Dedifferentiated amniotic fluid mesenchymal stem cell (primary cell): Measurements from ENCODE around the gene CD2AP.
A peak's percentile ranks its signal among the peaks of the same experiment; 100 is the strongest.
"Not testable (repeated sequence)": the region's sequence is repeated elsewhere in the genome, so short reads cannot be mapped to it uniquely, and the experiment has no call there.

Source experiments
- DNase-seq: peaks from one replicate; pipeline ENCODE4 v3.0.0-alpha.2; 2016; ENCODE audit errors: extremely low spot score

The CD2AP gene

DNA sequence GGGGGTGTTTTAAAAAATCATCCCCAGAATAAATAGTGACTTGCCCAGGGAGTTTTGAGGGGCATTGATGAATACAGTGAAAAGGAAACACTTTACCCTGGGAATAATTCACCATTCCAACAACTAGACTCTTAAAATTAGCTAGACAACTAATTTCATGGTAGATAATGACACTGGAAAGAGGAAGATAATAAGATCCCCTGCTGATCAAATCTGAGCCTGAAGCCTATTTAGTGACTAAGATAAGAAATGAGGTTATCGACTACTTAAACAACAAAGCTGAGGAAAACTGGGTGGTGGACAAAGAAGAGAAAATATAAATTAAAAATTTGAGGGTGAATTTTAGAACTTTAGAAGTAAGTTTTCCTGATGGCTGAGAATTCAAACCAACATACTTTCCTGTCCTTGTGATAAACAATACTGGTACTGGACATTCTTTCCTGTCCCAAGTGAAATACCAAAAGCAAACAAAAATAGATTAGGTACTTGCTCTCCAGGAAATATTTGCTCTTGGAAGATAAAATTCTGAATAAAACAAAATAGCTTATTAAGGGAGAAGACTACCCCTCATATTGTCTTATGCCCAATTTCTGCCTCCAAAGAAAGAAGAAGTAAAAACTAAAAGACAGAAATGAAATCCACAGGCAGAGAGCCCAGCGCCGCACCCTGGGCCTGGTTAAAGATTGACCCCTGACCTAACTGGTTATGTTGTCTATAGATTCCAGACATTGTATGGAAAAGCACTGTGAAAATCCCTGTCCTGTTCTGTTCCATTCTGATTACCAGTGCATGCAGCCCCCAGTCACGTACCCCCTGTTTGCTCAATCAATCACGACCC, 156.8 kb downstream of the CD2AP start:
- DNase-seq: no peak

DNA sequence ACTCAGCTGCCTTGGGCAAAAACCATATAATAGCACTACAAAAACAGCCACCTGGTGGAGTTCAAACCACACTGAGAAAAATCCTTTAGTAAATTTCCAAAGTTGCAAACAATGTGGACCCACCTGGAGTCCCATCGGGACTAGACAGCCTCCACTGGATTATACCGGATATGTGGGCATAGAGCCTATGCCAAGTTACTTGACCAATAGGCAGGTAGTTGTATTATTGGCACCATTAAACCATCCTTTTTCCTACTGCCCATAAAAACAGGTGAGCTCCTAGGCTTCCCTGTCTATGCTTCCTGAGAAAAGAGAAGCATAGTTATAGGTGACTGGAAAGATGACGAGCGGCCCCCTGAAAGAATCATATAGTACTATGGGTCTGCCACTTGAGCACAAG, 169.1 kb downstream of the CD2AP start:
- no peak for DNase-seq

DNA sequence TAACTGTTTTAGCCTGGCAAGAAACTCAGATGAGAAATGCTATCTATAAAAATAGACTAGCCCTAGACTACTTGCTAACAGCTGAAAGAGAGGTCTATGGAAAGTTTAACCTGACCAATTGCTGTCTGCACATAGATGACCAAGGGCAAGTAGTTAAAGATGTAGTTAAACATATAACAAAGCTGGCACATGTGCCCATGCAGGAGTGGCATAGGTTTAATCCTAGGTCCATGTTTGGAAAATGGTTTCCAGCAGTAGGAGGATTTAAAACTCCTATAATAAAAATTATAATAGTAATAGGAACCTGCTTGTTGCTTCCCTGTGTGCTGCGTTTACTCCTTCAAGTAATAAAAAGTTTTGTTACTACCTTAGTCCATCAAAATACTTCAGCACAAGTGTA, 169.6 kb downstream of the CD2AP start:
- no peak for DNase-seq

DNA sequence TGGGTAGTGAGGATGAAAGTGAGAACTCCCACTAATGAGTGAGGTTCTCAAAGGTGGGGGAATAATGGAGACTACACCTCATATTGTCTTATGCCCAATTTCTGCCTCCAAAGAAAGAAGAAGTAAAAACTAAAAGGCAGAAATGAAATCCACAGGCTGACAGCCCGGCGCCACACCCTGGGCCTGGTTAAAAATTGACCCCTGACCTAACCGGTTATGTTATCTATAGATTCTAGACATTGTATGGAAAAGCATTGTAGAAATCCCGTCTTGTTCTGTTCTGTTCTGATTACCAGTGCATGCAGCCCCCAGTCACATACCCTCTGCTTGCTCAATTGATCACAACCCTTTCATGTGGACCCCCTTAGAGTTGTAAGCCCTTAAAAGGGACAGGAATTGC, 170.0 kb downstream of the CD2AP start:
- DNase-seq: not testable (repeated sequence)

DNA sequence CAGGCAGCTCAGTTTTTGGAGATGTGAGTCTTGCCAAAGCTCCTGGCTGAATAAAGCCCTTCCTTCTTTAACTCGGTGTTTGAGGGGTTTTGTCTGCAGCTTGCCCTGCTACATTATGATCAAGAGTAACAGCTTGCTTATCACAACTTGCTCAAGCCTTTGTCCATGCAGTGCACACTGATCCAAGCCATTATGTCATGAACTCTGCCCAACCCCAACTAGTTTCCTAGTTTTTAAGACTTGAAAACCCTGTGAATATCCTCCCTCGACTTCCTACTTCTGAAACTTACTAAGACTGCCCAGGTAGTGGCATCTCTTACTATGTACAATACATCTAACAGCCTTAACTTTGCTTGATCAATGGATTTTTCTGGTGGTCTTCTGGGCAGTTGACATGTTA, 170.4 kb downstream of the CD2AP start:
- DNase-seq: no peak

DNA sequence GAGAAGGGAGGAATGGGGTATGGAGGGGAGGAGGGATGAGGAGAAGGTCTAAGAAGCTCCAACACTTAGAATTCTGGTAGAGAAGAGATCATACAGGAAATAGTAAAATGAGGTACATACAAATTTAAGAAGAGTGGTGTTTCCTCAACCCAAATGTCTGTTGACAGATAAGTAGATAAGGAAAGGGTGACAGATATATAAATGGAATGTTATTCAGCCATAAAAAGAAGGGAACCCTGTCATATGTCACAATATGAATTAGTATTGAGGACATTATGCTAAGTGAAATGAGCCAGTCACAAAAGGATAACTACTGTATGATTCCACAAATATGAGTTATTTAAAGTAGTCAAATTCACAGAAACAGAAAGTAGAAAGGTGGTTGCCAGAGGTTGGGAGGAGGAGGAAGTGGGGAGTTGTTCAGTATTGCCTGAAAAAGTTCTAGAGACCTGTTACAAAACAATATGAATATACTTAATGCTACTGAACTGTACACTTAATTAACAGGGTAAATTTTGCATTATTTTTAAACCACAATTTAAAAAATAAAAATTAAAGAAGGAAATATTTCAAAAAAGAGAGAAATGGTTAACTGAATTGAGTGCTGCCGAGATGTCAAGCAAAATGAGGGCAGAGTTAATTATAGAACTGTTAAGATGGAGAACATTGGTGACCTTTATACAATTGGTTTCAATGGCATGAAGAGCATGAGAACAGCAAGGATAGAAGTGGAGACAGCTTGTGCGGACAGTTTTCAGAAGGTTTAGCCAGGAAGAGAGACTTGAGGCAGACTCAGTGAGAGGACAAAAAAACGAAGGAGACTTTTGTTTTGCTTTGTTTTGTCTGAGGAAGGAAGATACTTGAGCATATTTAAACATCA, 173.2 kb downstream of the CD2AP start:
- DNase-seq: no peak

DNA sequence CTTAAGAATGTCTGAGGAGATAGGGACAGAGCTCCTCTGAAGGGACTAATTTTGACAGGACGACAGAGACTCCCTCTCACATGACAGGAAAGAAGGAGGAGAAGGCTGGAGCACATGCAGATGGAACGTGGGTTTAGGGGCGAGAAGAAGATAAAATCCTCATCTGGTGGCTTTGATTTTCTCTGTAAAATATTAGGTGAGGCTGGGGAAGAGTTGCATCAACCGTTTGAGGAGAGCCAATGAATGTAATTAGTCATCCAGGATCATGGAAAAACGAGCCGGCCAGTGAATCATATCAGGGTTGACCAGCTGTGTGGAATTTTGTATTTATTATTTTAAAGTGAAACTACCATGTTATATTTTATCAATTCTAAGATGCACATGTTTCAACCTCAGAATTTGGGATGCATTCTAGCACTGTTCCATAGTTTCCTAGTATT, 173.9 kb downstream of the CD2AP start:
- DNase-seq: peak; percentile 82

DNA sequence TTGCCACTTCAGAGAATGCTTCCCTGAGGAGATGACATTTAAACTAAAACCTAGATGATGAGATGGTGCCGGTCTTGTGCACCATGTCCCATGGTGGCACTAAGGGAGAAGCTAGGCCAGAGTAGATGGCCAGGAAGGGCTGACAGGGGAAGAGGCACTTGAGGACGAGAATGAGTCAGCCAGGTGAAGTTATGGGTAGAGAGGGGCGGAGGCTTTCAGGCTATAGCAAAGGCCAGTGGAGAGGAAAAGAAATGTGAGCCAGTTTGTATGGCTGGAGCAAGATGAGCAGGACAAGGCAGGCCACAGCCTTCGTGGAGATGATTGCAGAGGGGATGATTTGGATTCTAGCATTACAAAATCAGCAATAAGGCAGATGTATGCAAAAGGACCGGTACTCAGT, 176.1 kb downstream of the CD2AP start:
- no peak for DNase-seq

DNA sequence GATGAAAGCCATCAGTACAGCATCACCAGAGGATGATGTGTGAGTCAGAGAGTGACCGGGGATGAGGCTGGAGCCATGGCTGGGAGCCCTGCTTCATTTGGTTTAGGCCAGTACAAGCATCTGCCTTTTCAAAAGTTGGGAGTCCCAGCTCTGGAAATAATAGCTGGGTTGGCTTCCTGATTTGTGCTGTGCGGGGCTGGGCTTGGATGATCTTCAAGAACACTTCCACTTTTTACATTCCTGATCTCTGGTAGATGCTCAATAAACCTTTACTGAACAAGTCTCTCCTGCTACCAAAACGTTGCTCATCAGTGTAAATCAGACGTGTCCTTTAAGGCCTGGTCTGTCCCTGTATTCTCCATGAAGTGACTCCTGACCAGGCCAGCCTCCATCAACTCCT, 176.7 kb downstream of the CD2AP start:
- DNase-seq: no peak

DNA sequence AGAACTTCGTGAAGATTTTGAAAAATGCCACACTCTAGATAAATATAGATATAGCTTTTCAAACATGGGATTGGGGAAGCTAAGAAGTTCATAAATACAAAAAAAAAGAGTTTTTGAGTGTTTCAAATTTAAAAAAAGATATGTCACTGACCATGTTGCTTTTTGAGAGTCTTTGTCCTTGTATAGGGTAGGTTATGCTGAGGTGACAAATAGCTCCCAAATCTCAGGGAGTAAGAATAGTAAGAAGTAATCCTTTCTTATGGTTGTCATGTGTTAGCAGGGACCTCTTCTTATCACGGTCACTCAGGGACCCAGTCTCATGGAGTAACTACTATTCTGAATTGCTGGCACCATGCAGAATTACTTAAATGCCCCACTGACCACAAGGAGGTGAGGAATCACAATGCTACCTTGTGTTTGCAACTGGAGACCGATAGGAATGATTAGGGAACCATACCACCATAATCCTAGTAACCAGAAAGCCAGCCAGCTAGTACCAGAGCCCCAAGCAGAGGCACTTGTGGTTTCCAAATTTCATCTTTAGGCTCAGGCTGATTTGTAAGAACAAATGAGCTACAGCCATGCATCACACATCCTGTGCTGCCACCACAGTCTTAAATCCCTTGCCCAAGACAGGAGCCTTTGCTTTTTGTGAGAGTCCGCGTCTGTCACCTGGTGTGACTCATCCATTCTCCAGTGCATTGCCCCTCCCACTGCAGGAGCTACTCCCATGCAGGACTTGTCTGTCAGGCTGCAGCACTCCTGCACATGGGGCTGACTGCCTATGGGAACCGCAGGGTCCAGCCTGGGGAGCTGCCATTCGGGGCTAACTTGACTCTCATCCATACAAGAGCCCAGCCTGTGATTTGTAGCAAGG, 178.4 kb downstream of the CD2AP start:
- DNase-seq: peak; percentile 29

DNA sequence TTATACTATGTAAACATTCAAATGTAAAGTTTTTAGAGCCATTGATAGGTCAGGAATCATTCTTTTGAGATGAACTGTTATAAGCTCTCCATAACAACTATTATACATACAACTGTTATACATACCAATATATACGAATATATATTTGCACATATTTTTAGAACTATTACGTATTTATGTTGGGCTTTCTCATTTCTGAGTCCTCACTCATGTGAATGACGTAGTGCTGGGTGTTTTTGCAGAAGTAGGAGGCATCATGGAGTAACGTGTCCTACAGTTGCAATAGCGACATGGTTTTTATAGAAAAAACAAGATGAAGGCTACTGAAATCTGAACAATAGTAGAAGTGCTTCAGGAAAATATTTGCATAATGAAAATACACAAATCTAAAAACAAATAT, 184.4 kb downstream of the CD2AP start:
- DNase-seq: no peak

DNA sequence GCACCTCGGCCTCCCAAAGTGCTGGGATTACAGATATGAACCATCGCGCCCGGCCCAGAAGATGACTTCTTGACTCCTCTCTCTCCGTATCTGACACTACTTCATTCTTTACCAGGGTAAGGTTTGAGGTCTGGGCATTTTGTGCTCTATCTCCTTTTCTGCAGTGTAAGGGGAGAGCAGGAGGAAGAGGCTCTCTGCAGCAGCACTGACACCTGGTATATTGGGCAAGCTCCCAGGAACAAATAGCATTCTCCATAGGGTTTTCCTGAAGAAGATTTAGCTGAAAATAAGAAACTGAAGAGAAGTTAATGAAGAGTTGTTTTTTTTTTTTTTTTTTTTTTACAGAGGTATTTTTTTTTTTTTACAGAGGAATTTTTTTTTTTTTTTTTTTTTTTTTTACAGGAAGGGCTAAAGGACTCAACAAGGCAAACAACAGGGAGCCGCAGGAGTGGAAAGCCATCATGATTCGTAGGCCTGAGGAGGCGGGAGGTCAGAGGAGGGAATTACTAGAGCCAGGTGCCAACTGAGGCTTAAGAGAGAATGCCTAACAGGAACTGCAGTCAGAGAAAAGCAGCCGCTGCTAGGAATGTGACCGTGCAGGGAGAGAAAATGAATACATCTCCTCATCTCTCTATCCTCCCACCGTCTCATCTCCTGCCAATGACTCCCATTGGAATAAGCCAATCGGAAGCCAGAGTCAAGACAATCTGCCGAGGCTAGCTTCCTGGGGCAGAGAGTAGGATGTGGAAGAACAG, 186.1 kb downstream of the CD2AP start:
- no peak for DNase-seq

DNA sequence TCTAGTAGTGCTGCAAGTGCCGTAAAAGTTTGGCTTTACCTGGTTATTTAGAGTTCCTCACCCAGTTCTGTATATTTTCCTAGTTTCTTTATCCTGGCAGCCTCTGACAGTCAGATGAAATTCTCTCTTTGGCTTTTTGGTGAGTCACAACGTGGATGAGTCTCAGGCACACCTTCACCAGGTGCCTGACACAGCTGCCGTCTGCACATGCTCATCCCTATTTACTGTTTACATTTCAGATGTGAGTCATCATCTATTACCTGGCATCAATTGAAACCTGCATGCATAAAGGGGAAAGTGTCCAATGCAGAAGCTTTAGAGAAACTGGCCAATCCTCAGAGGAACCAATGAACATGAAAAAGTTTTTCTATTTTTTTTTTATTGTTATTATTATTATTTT, 187.5 kb downstream of the CD2AP start:
- no peak for DNase-seq

DNA sequence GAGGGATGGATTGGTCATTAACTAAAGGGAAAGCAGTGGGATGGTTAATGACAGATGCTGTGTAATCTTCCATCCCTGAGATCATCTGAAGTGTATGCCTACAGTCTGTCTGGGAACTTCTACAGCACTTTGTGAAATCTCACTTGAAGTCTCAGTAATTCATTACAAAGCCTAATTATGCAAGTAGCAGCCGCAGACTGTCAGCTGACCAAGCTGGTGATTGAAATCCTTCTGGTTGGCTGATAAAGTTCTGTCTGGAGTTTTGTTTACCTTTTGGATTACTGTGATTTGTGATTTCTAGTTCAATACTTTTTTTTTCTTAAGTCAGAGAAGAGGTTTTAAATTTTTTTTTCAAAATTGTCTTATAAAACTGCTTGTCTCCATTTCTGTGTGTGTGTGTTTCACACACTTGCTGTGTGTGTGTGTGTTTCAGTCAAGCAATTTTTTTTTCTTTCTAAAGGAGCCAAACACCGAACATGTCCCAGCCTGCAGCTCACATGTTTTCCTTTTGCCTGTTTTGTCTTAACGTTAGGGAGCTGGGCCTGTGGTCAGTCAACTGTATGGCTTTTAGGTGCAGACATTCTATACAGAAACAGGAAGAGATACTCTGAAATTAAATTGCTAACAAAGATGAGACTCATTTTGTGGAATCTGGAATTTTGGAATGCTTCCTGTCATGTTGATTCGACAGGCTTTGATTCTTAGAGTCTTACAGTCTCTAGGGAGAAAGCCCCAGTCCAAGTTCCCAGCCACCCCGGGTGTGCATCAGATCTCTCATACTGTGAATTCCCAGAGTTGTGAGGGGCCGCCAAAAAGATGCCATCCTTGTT, 192.3 kb downstream of the CD2AP start:
- no peak for DNase-seq

DNA sequence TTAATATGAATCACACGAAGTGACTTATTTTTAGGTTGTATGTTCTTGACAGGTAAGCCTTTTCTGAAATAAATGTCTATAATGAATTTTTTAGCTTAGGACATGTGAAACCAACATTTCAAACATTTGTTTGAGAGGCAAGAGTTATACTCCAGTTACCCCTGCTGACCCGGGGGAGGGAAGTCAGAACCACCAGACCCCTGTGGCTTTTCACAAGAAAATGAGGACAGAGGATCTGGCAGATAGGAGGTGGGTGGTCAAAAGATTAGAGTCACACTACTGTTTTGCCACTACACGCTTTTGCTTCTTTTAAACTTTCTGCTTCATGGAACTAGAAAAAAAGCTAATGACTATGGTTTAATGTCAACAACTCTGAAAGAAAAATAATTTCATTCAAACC, 193.3 kb downstream of the CD2AP start:
- DNase-seq: no peak

DNA sequence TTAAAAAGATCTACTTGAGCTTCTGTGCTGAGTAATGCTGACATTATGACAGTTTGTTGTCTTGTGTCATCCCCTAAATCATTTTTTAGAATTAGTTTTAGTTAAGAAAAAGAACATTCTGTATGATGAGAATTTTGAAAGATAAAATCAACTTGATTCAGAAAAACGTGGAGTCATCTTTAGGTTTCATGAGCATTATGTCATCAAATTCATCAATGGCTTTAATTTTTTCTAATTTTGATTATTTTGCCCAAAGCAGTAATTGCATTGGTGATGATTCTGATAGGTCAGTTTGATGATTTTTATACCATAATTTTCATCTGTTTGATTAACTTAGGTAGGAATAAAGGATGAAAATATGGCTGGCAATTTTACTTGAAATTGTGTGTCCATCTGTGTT, 194.2 kb downstream of the CD2AP start:
- DNase-seq: no peak

DNA sequence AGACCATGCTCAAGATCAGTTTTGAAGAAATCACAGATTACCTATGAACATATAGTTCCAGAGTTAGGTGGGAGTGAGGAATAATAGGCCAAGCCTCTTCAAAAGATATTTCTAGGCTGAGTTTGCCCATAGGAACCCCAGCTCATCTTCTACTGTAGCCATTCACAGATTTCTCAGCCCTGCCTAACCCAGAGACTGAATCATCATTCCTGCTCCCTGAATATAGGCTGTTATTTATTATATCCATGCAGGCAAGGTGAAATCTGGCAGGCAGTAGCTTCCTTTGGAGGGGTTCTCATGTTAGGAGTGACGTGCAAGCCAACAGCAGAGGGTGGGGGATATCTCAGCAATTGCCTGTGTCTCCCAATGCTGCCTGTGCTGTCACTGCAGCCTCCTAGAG, 195.2 kb downstream of the CD2AP start:
- DNase-seq: no peak

DNA sequence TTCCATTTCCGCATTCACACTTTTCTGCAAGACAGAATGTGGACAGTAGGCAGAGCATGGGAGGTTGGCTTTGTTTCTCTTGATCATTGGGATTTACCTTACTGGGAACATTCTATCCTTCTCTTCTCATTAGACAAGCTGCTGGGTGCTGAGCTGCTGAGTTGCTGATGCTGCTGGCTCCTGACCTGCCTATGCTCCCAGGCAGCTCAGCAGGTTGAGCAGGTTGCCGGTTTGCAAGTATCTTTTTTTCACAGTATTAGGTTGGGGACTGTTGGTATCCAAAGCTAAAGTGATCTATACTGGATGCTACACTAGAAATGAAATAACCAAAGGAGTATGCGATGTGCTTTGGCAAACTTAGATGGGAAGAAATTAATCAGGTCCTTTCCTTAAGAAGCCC, 197.1 kb downstream of the CD2AP start:
- DNase-seq: no peak
